HCT116 (cell line): Measurements from ENCODE around the gene AMER2. TPM values are rescaled to one million over a fixed set of nuclear protein-coding genes. Genes with fewer than 3 reads are reported as not detected.

Source experiments
- ATAC-seq: fragments of 200-7000 bp; cut with Tn5 transposase; 2 replicates; pipeline ENCODE4 v1.9.1; 2020; ENCODE audit warnings: mild to moderate bottlenecking, moderate library complexity
- BruUV-seq: library from RNA; stranded (reverse); fragments of 400-500 nt; replicated peaks from 2 replicates; lab custom pipeline; 2021; lab: Mats Ljungman, UMichigan
- CTCF ChIA-PET: fragments of 300-600 bp; sonication (Branson Sonifier 250); formaldehyde crosslinking; loops from one replicate; lab custom pipeline; 2021; ENCODE audit warnings: antibody characterized with exemption; lab: Charles Lee
- POLR2A ChIA-PET: fragments of 300-600, 350-600 bp; sonication (Branson Sonifier 250); formaldehyde crosslinking; loops from one replicate; lab custom pipeline; 2021; ENCODE audit warnings: antibody characterized with exemption; lab: Charles Lee
- RAD21 ChIA-PET, 2 experiments: fragments of 300-600 bp; sonication (Branson Sonifier 250); formaldehyde crosslinking; loops; one replicate each; lab custom pipeline; 2023; ENCODE audit warnings: low total read pairs in 2 of 2; ENCODE audit not compliant: uncharacterized antibody in 2 of 2, unreplicated experiment in 2 of 2, low non-redundant PET in 1 of 2; lab: Charles Lee
- DNase-seq: peaks from one replicate; pipeline ENCODE4 v3.0.0-alpha.2; 2010; ENCODE audit warnings: low read depth, low spot score
- H2AFZ ChIP-seq: fragments of 200-600 bp; shearing (Covaris generic), sonication (generic); 2 replicates; pipeline ENCODE4 v1.6.1; 2017; ENCODE audit warnings: low read depth, mixed run types, mixed read lengths, antibody characterized with exemption, low read length; ENCODE audit not compliant: poor library complexity, severe bottlenecking
- H3K27ac ChIP-seq: 2 replicates; pipeline ENCODE4 v1.5.1; 2012; ENCODE audit warnings: low read depth, low read length
- H3K27me3 ChIP-seq: fragments of 200-600 bp; sonication (generic); 2 replicates; pipeline ENCODE4 v1.6.1; 2016; ENCODE audit warnings: mixed run types, low read length, mixed read lengths; ENCODE audit not compliant: insufficient read depth
- H3K36me3 ChIP-seq, 2 experiments: fragments of 200-500 bp in 1 of 2; fragments of 200-600 bp in 1 of 2; sonication (Bioruptor generic) in 1 of 2; sonication (generic) in 1 of 2; 2 replicates each; pipeline versions ENCODE4 v1.5.1 to v1.6.1; 2014 to 2016; ENCODE audit warnings: low read length in 2 of 2, inconsistent platforms in 1 of 2, mixed read lengths in 1 of 2, mixed run types in 1 of 2; ENCODE audit not compliant: insufficient read depth in 2 of 2, control insufficient read depth in 1 of 2
- H3K4me1 ChIP-seq, 2 experiments: fragments of 200-600 bp in 1 of 2; sonication (generic) in 1 of 2; 2 replicates each; pipeline versions ENCODE4 v1.5.1 to v1.6.1; 2012 to 2017; ENCODE audit warnings: low read length in 2 of 2, inconsistent platforms in 1 of 2, mild to moderate bottlenecking in 1 of 2, mixed read lengths in 1 of 2, mixed run types in 1 of 2, moderate library complexity in 1 of 2; ENCODE audit not compliant: insufficient read depth in 2 of 2, control insufficient read depth in 1 of 2
- H3K4me2 ChIP-seq: fragments of 200-600 bp; sonication (generic); 2 replicates; pipeline ENCODE4 v1.6.1; 2017; ENCODE audit warnings: mixed run types, low read length, mixed read lengths
- H3K4me3 ChIP-seq, 2 experiments: fragments of 200-600 bp in 1 of 2; sonication (generic) in 1 of 2; replicated peaks in 1 of 2; 2 replicates each; pipeline ENCODE4 v1.5.1; 2011 to 2016; ENCODE audit warnings: low read length in 2 of 2, control low read depth in 1 of 2, low read depth in 1 of 2, mild to moderate bottlenecking in 1 of 2, mixed read lengths in 1 of 2, mixed run types in 1 of 2
- H3K79me2 ChIP-seq: fragments of 200-600 bp; sonication (generic); 2 replicates; pipeline ENCODE4 v1.6.1; 2017; ENCODE audit warnings: mild to moderate bottlenecking, mixed run types, low read length, moderate library complexity, mixed read lengths; ENCODE audit not compliant: insufficient read depth
- H3K9ac ChIP-seq: fragments of 200-600 bp; sonication (generic); 2 replicates; pipeline ENCODE4 v1.6.1; 2016; ENCODE audit warnings: low read length, mixed read lengths
- H3K9me2 ChIP-seq: fragments of 200-600 bp; sonication (generic), shearing (Covaris generic); 2 replicates; pipeline ENCODE4 v1.6.1; 2017; ENCODE audit warnings: mixed run types, mild to moderate bottlenecking, moderate library complexity; ENCODE audit not compliant: insufficient read depth
- H3K9me3 ChIP-seq, 2 experiments: fragments of 200-500 bp in 1 of 2; fragments of 200-600 bp in 1 of 2; sonication (Bioruptor generic) in 1 of 2; sonication (generic) in 1 of 2; 2 replicates each; pipeline ENCODE4 v1.6.1; 2014 to 2017; ENCODE audit warnings: low read length in 2 of 2, mixed read lengths in 2 of 2, inconsistent platforms in 1 of 2, low read depth in 1 of 2, mild to moderate bottlenecking in 1 of 2, mixed run types in 1 of 2, moderate library complexity in 1 of 2; ENCODE audit not compliant: control insufficient read depth in 1 of 2, insufficient read depth in 1 of 2
- H4K20me1 ChIP-seq: fragments of 200-600 bp; sonication (generic), shearing (Covaris generic); 2 replicates; pipeline ENCODE4 v1.6.1; 2017; ENCODE audit warnings: mixed run types, mild to moderate bottlenecking, moderate library complexity; ENCODE audit not compliant: insufficient read depth
- CBX3 ChIP-seq: IDR thresholded peaks from 2 replicates; pipeline ENCODE4 v1.6.1; 2012; ENCODE audit warnings: low read depth
- CEBPB ChIP-seq: IDR thresholded peaks from 2 replicates; pipeline ENCODE4 v1.6.1; 2012; ENCODE audit warnings: low read depth
- EGR1 ChIP-seq: IDR thresholded peaks from 2 replicates; pipeline ENCODE4 v1.6.1; 2012; ENCODE audit warnings: low read depth
- ELF1 ChIP-seq: IDR thresholded peaks from 2 replicates; pipeline ENCODE4 v1.6.1; 2012; ENCODE audit warnings: low read depth, borderline replicate concordance
- EZH2 ChIP-seq: fragments of 200-600 bp; sonication (generic); IDR thresholded peaks from 2 replicates; pipeline ENCODE4 v1.6.1; 2017; ENCODE audit warnings: antibody characterized with exemption, mixed run types
- MAX ChIP-seq: IDR thresholded peaks from 2 replicates; pipeline ENCODE4 v1.6.1; 2012
- POLR2A ChIP-seq: IDR thresholded peaks from 2 replicates; pipeline ENCODE4 v1.7.0; 2011; ENCODE audit warnings: borderline replicate concordance; ENCODE audit not compliant: insufficient read depth, insufficient read length; ENCODE audit errors: extremely low read depth
- RAD21 ChIP-seq: IDR thresholded peaks from 2 replicates; pipeline ENCODE4 v1.6.1; 2012; ENCODE audit warnings: low read depth, mild to moderate bottlenecking
- SP1 ChIP-seq: IDR thresholded peaks from 2 replicates; pipeline ENCODE4 v1.6.1; 2012; ENCODE audit warnings: low read depth
- TCF7L2 ChIP-seq: IDR thresholded peaks from 2 replicates; pipeline ENCODE4 v1.7.0; 2011; ENCODE audit warnings: borderline replicate concordance, inconsistent platforms; ENCODE audit not compliant: insufficient read depth, insufficient read length; ENCODE audit errors: extremely low read depth
- YY1 ChIP-seq: IDR thresholded peaks from 2 replicates; pipeline ENCODE4 v1.6.1; 2011; ENCODE audit warnings: low read length, low read depth, moderate library complexity, mild to moderate bottlenecking; ENCODE audit not compliant: insufficient replicate concordance; ENCODE audit errors: extremely low read depth
- ZFX ChIP-seq: fragments of 450-650 bp; IDR thresholded peaks from 2 replicates; pipeline ENCODE4 v1.6.1; 2017
- intact Hi-C: fragments of 100-400 bp; cut with micrococcal nuclease; formaldehyde crosslinking; loops from 2 replicates; pipeline ENCODE4 v1.10.0; 2022
- total RNA-seq: library from RNA; stranded (reverse); gene quantifications from one replicate; pipeline ENCODE4 v1.2.1, GENCODE V29; 2021; ENCODE audit not compliant: unreplicated experiment
- TF ChIP-seq, protein P1 (sequence below): IDR thresholded peaks from 2 replicates; pipeline ENCODE4 v1.6.1; 2012
- TF ChIP-seq, protein P2 (sequence below): IDR thresholded peaks from 2 replicates; pipeline ENCODE4 v1.6.1; 2012; ENCODE audit warnings: low read depth

AMER2 gene
- total RNA-seq, 1 experiment from 2014 or later: not detected

DNA sequence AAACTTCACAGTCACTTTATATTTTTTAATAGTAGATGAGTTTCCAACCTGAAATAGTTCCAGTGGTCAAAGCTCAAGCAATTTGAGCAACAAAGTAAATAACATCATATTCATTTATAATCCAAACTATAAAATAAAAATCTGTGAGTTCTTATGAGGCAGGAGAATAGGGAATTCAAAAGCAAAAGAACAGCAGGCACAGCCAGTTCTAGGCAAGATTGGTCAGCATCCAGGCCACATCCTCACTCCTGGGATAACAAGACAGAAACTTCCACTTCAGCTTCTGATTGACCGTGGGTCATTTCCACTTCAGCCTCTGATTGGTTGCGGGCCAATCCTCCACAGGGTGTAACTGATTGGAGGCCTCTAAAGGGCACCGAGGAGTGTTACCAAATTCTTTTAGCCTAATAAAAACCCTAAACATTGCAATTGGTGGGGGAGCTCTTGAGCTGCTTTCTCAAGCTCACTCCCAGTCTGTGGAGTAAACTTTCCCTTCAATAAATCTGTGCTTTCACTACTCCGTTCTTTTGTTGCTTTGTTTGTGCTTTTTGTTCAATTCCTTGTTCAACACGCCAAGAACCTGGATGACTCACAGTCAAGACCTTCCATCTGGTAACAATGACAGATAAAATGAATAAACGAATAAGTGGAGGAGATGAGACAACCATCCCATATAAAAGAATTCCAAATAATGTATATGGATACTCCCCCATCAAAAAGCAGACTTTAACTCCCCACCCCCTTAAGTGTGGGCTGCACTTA, 42.6 kb upstream of the AMER2 start:
- ChIA-PET RAD21 (no interaction called here), CTCF (interaction anchor here (1.3 kb wide), 1 partner anchor 19 kb away, joined by 4 read pairs; no protein-coding TSS in a partner anchor), POLR2A (no interaction called here)
- Histone ChIP-seq H3K27me3 (no peaks in the 10 kb centered on the region), H3K79me2 (no peaks in the 10 kb centered on the region), H3K27ac (no peak overlapping the region), H3K4me1 (no peaks in the 10 kb centered on the region), H3K9me3 (no peaks in the 10 kb centered on the region), H4K20me1 (no peaks in the 10 kb centered on the region), H2AFZ (no peak overlapping the region), H3K9me2 (no peaks in the 10 kb centered on the region), H3K4me3 (no peak overlapping the region), H3K36me3 (no peaks in the 10 kb centered on the region), H3K4me2 (0 out of 2 replicates have a peak overlapping the region, but pooled peaks have one; percentile 3), H3K9ac (no peak overlapping the region)
- no peak for DNase-seq
- intact Hi-C loops: no loop called here
- BruUV-seq: no TSS peak
- TF ChIP-seq, protein P1, sequence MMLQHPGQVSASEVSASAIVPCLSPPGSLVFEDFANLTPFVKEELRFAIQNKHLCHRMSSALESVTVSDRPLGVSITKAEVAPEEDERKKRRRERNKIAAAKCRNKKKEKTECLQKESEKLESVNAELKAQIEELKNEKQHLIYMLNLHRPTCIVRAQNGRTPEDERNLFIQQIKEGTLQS: no peak
- TF ChIP-seq POLR2A: no peak
- TF ChIP-seq CEBPB: no peak
- TF ChIP-seq EGR1: no peak
- TF ChIP-seq CBX3: no peak
- TF ChIP-seq EZH2: no peak
- TF ChIP-seq, protein P2, sequence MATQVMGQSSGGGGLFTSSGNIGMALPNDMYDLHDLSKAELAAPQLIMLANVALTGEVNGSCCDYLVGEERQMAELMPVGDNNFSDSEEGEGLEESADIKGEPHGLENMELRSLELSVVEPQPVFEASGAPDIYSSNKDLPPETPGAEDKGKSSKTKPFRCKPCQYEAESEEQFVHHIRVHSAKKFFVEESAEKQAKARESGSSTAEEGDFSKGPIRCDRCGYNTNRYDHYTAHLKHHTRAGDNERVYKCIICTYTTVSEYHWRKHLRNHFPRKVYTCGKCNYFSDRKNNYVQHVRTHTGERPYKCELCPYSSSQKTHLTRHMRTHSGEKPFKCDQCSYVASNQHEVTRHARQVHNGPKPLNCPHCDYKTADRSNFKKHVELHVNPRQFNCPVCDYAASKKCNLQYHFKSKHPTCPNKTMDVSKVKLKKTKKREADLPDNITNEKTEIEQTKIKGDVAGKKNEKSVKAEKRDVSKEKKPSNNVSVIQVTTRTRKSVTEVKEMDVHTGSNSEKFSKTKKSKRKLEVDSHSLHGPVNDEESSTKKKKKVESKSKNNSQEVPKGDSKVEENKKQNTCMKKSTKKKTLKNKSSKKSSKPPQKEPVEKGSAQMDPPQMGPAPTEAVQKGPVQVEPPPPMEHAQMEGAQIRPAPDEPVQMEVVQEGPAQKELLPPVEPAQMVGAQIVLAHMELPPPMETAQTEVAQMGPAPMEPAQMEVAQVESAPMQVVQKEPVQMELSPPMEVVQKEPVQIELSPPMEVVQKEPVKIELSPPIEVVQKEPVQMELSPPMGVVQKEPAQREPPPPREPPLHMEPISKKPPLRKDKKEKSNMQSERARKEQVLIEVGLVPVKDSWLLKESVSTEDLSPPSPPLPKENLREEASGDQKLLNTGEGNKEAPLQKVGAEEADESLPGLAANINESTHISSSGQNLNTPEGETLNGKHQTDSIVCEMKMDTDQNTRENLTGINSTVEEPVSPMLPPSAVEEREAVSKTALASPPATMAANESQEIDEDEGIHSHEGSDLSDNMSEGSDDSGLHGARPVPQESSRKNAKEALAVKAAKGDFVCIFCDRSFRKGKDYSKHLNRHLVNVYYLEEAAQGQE: no peak
- no peak for TF ChIP-seq ELF1
- no peak for TF ChIP-seq TCF7L2
- no peak for TF ChIP-seq ZFX
- TF ChIP-seq RAD21: no peak
- no peak for TF ChIP-seq SP1
- no peak for TF ChIP-seq YY1
- TF ChIP-seq MAX: no peak
- ATAC-seq: peak; percentile 73
